Endodermal cell (in vitro differentiated cells): ENCODE data around the gene ALG2. TPM values are rescaled to one million over a fixed set of nuclear protein-coding genes. Genes with fewer than 3 reads are reported as not detected.

Experiments used
- DNase-seq: peaks from one replicate; pipeline ENCODE4 v3.0.0-alpha.2; 2017
- H3K27ac ChIP-seq: 2 replicates; pipeline ENCODE4 v1.5.1; 2013; ENCODE audit warnings: mild to moderate bottlenecking, low read depth, low read length, moderate library complexity
- H3K27me3 ChIP-seq: 2 replicates; pipeline ENCODE4 v1.6.1; 2013; ENCODE audit warnings: mild to moderate bottlenecking, low read length, moderate library complexity; ENCODE audit not compliant: insufficient read depth, control insufficient read depth, poor library complexity, severe bottlenecking
- H3K36me3 ChIP-seq: 2 replicates; pipeline ENCODE4 v1.7.0; 2013; ENCODE audit warnings: mild to moderate bottlenecking, low read length, moderate library complexity; ENCODE audit not compliant: control insufficient read depth, insufficient read depth
- H3K4me1 ChIP-seq: one replicate; pipeline ENCODE4 v1.7.0; 2013; ENCODE audit warnings: low read length; ENCODE audit not compliant: control insufficient read depth, insufficient read depth
- H3K4me3 ChIP-seq: 2 replicates; pipeline ENCODE4 v1.5.1; 2013; ENCODE audit warnings: mild to moderate bottlenecking, low read length, moderate library complexity
- H3K9ac ChIP-seq: 2 replicates; pipeline ENCODE4 v1.6.1; 2013; ENCODE audit warnings: mild to moderate bottlenecking, low read length, moderate library complexity; ENCODE audit not compliant: poor library complexity, severe bottlenecking; ENCODE audit errors: extremely low read depth
- H3K9me3 ChIP-seq: 2 replicates; pipeline ENCODE4 v1.6.1; 2013; ENCODE audit warnings: mild to moderate bottlenecking, low read length, moderate library complexity; ENCODE audit not compliant: control insufficient read depth
- H3K27ac Mint-ChIP-seq: 2 replicates; pipeline ENCODE4 v1.8.0; 2020; ENCODE audit warnings: mixed read lengths
- H3K27me3 Mint-ChIP-seq: 2 replicates; pipeline ENCODE4 v1.8.0; 2021; ENCODE audit warnings: mild to moderate bottlenecking, mixed read lengths; ENCODE audit not compliant: insufficient read depth
- H3K36me3 Mint-ChIP-seq: 2 replicates; pipeline ENCODE4 v1.8.0; 2020; ENCODE audit warnings: low read depth, mixed read lengths
- H3K4me1 Mint-ChIP-seq: 2 replicates; pipeline ENCODE4 v1.8.0; 2020; ENCODE audit warnings: mixed read lengths
- H3K4me3 Mint-ChIP-seq: 2 replicates; pipeline ENCODE4 v1.8.0; 2020; ENCODE audit warnings: mild to moderate bottlenecking, moderate library complexity, mixed read lengths
- H3K9me3 Mint-ChIP-seq: 2 replicates; pipeline ENCODE4 v1.8.0; 2020; ENCODE audit warnings: mild to moderate bottlenecking, mixed read lengths
- WGBS, 2 experiments: methylation state at CpG; one replicate each; pipeline versions ENCODE4 v1.1.5 to v1.1.7; 2013; ENCODE audit warnings: missing lambda C conversion rate in 2 of 2, mixed read lengths in 1 of 2; ENCODE audit not compliant: insufficient coverage in 1 of 2, insufficient read length in 1 of 2; 5-methylcytosine and 5-hydroxymethylcytosine counted together
- total RNA-seq, 2 donors: library from RNA; stranded (reverse); fragmentation: NEBNext Ultra II Directional in 1 of 2; extraction: Animal tissue kit (Norgen Biotek cat#: 25700) in 1 of 2; gene quantifications; 2 replicates in 1 of 2; 3 replicates in 1 of 2; pipeline ENCODE4 v1.2.1, GENCODE V29; 2021
- TF ChIP-seq, protein P1 (sequence below): fragments of 200-600 bp; sonication (generic); conservative IDR thresholded peaks from 2 replicates; pipeline ENCODE4 v1.5.0; 2021; ENCODE audit warnings: antibody characterized with exemption, mild to moderate bottlenecking

The ALG2 gene
- total RNA-seq, 2 donors from 2014 or later = 27.6 to 28.8 TPM

DNA sequence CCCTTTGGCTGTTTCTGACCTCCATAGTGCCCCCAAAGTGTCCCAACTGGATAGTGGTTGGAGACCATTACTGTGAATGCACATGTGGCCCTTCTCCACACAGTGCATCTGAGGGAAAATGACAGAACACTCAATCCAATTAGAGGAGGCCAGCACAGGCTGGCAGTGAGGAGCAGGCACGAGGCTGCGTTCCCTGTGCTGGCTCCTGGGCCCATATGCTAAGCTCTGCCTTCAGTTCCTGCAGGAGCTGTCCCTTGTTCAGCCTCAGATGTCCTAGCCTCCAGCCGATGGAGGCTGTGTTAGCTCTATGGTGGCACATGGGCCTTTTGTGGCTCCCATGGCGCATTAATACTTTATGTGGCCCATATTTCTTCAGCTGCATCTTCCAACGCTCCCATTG is 35.8 kb downstream of the ALG2 start:
- Mint-ChIP-seq H3K27me3 (peaks cover 21% of the 10 kb centered on the region), H3K4me1 (peaks cover 10% of the 10 kb centered on the region), H3K4me3 (no peak overlapping the region), H3K27ac (no peak overlapping the region), H3K36me3 (no peaks in the 10 kb centered on the region), H3K9me3 (no peaks in the 10 kb centered on the region)
- DNase-seq = no peak
- no peak overlapping the region for H3K4me3 ChIP-seq
- no peak overlapping the region for H3K27ac ChIP-seq
- peaks cover 25% of the 10 kb centered on the region for H3K27me3 ChIP-seq
- WGBS, 2 experiments = 93 to 96% methylated on average over 4 to 5 of the region's 5 CpGs
- no peak overlapping the region for H3K9ac ChIP-seq
- no peaks in the 10 kb centered on the region for H3K36me3 ChIP-seq
- TF ChIP-seq, protein P1, sequence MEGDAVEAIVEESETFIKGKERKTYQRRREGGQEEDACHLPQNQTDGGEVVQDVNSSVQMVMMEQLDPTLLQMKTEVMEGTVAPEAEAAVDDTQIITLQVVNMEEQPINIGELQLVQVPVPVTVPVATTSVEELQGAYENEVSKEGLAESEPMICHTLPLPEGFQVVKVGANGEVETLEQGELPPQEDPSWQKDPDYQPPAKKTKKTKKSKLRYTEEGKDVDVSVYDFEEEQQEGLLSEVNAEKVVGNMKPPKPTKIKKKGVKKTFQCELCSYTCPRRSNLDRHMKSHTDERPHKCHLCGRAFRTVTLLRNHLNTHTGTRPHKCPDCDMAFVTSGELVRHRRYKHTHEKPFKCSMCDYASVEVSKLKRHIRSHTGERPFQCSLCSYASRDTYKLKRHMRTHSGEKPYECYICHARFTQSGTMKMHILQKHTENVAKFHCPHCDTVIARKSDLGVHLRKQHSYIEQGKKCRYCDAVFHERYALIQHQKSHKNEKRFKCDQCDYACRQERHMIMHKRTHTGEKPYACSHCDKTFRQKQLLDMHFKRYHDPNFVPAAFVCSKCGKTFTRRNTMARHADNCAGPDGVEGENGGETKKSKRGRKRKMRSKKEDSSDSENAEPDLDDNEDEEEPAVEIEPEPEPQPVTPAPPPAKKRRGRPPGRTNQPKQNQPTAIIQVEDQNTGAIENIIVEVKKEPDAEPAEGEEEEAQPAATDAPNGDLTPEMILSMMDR = no peak
- no peaks in the 10 kb centered on the region for H3K9me3 ChIP-seq
- H3K4me1 ChIP-seq = peaks cover 9% of the 10 kb centered on the region

DNA sequence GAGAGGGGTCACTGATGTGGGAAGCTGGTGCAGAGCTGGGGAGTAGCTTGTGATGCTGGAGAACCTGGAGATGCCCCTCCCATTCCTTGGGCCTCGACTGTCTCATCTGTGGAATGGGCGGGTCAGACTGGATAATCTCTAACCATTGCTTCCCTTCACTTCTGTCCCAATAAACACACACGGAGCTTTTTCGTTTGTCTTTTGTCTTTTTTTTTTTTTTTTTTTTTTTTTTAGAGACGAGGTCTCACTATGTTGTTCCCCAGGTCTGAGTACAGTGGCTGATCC is 36.5 kb downstream of the ALG2 start:
- WGBS, 2 experiments = 97 to 100% methylated on average over 3 to 5 of the region's 5 CpGs
- Histone ChIP-seq H3K9ac (no peak overlapping the region), H3K4me1 (peaks cover 13% of the 10 kb centered on the region), H3K27me3 (peaks cover 26% of the 10 kb centered on the region), H3K36me3 (no peaks in the 10 kb centered on the region), H3K4me3 (no peak overlapping the region), H3K27ac (no peak overlapping the region), H3K9me3 (no peaks in the 10 kb centered on the region)
- no peak for DNase-seq
- Mint-ChIP-seq H3K27ac (no peak overlapping the region), H3K36me3 (no peaks in the 10 kb centered on the region), H3K27me3 (peaks cover 23% of the 10 kb centered on the region), H3K4me3 (no peak overlapping the region), H3K9me3 (no peaks in the 10 kb centered on the region), H3K4me1 (peaks cover 16% of the 10 kb centered on the region)
- TF ChIP-seq, protein P1 = no peak

DNA sequence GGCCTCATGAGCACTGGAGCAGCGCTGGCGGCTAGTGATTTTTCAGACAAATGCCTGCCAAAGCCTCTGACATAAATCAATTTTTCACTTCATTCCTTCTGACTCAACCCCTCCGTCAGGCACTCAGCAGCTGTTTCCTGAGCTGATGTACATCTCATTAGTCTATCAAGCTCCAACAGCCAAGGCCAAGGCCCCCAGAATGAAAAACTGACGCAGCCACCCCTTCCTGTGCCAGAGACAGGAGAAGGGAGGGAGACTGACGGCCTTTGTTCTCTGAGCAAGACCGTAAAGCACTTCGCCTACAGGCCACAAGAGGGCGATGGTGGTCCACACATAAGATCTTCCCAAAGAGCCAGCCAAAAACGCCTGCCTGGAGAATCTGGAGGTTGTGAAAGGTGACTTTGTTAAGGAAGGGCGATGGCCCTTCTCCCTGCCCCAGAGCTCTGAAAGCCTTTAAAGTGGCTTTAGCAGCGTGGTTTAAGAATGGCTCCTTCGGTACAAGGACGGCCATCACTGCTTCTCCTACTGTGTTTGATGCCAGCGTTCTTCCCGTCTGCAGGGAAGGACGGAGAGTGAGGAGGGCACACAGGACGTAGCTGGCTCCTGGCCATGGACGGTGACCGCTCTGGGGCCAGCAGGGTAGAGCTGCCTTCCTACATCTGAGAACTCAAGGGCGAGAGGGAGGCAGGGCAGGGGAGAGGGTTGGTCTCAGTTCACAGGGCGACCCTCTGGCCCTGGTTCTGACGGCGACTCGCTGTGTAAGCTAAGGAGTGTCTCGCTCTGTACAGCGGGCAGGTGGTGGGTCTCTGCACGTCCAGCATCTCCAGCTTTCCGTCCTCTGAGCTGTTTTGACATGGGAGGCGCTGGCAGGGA is 37.0 kb downstream of the ALG2 start:
- H3K4me1 ChIP-seq = peaks cover 16% of the 10 kb centered on the region
- peak overlapping the region; percentile 69 for H3K27ac Mint-ChIP-seq
- no peaks in the 10 kb centered on the region for H3K36me3 ChIP-seq
- no peaks in the 10 kb centered on the region for H3K36me3 Mint-ChIP-seq
- peaks cover 19% of the 10 kb centered on the region for H3K4me1 Mint-ChIP-seq
- H3K9me3 Mint-ChIP-seq = no peaks in the 10 kb centered on the region
- H3K9me3 ChIP-seq = no peaks in the 10 kb centered on the region
- peak overlapping the region; percentile 27 for H3K27ac ChIP-seq
- TF ChIP-seq, protein P1 = peak; percentile 95
- H3K4me3 Mint-ChIP-seq = no peak overlapping the region
- peaks cover 26% of the 10 kb centered on the region for H3K27me3 ChIP-seq
- 64 to 65% methylated on average over 28 to 29 of the region's 29 CpGs for WGBS, 2 experiments
- H3K4me3 ChIP-seq = no peak overlapping the region
- peak; percentile 96 for DNase-seq
- no peak overlapping the region for H3K9ac ChIP-seq
- H3K27me3 Mint-ChIP-seq = peaks cover 23% of the 10 kb centered on the region
